Activated CD4-positive, CD25-positive, alpha-beta regulatory T cell treated with anti-CD3 and anti-CD28 coated beads, Interleukin-2, amount 50 U/mL, for 24 hours (primary cell): Measurements from ENCODE around the gene TCP11L1.
"Not testable (repeated sequence)": the region's sequence is repeated elsewhere in the genome, so short reads cannot be mapped to it uniquely, and the experiment has no call there.

Source experiments
- ATAC-seq, 2 donors: fragments of 150-1000 bp; cut with Tn5 transposase; one replicate each; pipeline ENCODE4 v1.10.0; 2021; ENCODE audit warnings: mild to moderate bottlenecking in 1 of 2, moderate library complexity in 1 of 2

The TCP11L1 gene

DNA sequence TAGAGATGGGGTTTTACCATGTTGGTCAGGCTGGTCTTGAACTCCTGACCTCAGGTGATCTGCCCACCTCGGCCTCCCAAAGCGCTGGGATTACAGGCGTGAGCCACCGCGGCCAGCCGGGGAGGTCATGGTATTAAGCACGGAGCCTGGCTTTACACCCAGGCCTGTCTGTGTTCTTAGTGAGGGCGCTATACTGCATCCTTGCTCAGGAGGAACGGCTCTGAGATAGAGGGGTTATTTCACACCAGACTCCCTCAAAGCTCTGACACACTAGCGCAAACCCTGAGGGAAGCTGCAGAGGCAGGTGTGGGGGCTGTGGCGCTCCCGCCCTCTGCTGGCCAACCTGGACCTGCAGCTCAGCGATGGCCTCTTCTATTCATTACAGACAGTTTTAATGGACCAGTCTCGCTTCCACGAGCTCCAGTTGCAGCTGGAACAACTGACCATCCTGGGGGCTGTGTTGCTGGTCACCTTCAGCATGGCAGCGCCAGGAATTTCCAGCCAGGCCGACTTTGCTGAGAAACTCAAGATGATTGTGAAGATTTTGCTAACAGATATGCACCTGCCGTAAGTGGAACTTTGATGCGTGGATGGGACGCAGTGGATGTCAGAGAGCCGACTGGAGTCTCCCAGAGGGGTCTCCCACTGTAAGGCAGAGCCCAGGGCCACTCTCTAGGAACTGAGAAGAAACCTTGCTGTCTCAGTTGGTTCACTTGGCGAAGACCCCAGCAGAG is 26.2 kb downstream of the TCP11L1 start:
- peak; percentile 81 to 82 for ATAC-seq

DNA sequence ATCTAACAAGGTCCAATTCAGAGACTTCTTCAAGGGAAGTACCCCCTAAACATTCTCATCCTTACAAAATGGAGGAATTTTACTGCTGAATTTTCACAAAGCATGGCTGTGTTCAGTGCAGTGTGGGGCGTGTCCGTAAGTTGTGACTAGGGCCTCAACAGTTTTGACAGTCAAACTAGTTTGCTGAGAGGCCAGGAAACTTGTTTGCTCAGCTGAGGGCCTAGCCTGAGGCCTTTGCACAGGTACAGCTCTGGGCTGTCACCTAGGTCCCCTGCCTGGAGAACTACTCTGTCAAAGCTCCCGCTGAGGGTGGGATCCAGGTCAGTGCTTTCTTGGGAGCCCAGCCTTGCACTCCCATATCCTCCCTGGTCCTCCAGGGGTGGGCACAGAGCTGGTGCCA is 27.9 kb downstream of the TCP11L1 start:
- ATAC-seq = no peak

DNA sequence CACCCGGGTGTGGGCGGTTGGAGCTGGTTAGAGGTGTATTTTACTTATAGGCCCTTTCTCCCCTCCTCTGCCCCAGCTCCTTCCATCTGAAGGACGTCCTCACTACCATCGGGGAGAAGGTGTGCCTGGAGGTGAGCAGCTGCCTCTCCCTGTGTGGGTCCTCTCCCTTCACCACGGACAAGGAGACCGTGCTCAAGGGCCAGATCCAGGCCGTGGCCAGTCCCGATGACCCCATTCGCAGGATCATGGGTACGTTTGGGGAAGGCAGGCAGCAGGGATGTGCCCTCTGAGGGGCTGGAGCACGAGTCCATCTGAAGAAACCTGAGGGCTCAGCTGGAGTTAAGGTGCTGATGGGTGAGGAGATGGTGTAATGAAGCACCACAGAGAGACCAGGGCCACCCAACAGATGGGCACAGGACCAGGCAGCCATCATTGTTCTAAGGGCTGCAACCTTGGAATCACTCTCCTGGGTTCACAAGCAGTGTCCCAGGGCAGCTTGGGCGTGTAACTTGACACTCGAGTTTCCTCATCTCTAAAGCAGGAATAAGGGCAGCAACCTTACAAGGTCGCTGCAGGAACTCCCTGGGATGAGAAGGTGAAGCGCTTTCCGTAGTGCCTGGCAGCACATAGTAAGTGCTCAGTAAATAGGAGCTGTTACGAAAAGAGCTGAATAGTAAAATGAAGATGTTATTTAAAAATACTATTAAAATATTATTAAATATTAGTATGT is 29.4 kb downstream of the TCP11L1 start:
- ATAC-seq = no peak

DNA sequence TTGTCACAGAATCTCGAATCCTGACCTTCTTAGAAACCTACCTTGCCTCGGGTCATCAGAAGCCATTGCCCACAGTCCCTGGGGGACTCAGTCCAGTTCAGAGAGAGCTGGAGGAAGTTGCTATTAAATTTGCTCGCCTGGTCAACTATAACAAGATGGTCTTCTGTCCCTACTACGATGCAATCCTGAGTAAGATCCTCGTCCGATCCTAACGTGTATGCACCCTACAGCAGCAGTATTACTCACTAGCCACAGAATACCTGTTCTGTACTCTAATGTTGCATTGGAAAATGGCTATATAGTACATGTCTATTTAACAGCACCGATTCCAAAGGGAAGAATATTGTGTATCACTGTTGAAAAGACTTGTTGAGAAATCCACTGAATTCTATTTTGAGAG is 33.1 kb downstream of the TCP11L1 start:
- ATAC-seq = no peak

DNA sequence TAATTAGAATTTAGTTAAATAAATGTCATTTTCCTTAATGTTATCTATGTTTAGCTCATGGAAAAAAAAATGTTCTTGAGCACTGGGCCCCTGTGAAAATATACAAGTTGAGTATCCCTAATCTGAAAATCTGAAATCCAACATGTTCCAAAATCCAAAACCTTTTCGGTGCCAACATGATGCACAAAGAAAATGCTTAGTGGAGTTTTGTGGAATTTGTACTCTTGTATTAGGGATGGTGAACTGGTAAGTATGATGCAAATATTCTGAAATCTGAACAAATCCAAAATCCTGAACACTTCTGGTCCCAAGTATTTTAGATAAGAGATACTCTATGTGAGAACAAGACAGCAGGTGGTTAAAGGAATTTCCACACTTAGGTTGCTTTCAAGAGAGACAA is 44.5 kb downstream of the TCP11L1 start:
- no peak for ATAC-seq

DNA sequence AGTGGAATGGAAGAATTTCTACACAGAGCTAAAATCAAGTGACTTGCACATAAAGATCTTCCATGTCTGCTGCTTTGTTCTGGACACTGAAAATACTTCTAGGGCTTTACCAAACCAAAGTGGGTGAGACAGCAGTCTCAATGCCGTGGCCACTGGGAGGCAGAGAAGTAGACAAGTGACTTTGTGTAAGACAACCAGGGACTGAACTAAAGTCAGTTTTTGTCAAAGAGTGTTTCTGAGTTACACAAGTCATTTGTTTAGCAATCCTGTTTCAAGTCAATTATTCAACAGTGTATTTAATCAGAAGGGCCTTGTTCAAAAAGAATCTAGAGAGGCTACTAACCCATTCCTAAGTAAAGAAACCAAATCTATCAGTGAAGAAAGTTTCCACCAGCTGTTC is 46.6 kb downstream of the TCP11L1 start:
- no peak for ATAC-seq

DNA sequence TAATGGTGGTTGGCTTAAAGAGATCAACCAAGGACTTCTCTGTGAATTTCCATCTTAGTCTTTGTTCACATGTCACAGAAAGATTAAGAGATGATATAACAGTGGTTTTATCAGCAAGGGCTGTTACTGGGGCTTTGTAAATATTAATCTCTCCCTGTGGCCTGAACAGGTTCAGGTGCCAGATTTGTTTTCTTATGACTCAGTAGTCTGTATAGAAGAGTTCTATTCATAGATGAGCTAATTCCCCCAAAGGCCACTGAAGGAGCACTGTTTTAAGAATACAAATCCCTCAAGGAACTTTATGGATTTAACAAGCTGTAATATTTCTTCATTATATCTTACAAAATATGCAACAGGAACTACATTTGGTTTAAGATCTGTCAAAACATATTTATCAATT is 50.4 kb downstream of the TCP11L1 start:
- no peak for ATAC-seq

- no peak for ATAC-seq
Measured at GRCh38 chr11:33094157-33094556, 54.8 kb downstream of the TCP11L1 start.

- no peak for ATAC-seq
Measured at GRCh38 chr11:33103836-33104235, 64.5 kb downstream of the TCP11L1 start.

GRCh38 chr11:33109294-33109895 is 70.0 kb downstream of the TCP11L1 start:
- no peak for ATAC-seq

DNA sequence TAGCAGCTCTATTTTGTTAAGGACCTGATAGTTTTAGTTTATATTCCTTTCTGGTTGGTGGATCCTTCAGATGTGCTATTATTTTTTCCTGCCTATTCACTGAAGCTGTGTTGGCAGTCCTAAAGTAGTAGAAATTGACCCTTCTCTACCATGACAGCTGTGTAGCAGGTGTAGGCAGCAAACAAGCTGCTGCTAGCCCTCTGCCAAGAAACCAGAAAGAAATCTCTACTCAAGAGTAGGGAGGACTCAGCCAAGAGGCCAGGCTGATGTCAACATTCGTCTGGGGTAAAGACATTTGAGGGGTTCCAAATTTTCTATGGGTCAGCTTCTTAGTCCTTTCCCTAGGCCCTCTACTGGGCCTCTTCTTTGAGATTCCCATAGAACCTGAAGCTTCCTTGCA is 70.7 kb downstream of the TCP11L1 start:
- no peak for ATAC-seq

GRCh38 chr11:33116535-33116934 is 77.2 kb downstream of the TCP11L1 start:
- ATAC-seq = no peak

GRCh38 chr11:33122696-33123095 is 83.3 kb downstream of the TCP11L1 start:
- ATAC-seq = not testable (repeated sequence)
